HG03045 (cell line): ENCODE results near the gene PLA1A.
A peak's percentile ranks its signal among the peaks of the same experiment; 100 is the strongest.
"Not testable (repeated sequence)": the region's sequence is repeated elsewhere in the genome, so short reads cannot be mapped to it uniquely, and the experiment has no call there.

Source experiments
- ATAC-seq: cut with Tn5 transposase; IDR thresholded peaks from one replicate; pipeline ENCODE4 v1.9.1; 2021; ENCODE audit warnings: mild to moderate bottlenecking, moderate library complexity; ENCODE audit not compliant: unreplicated experiment

Gene PLA1A, protein sequence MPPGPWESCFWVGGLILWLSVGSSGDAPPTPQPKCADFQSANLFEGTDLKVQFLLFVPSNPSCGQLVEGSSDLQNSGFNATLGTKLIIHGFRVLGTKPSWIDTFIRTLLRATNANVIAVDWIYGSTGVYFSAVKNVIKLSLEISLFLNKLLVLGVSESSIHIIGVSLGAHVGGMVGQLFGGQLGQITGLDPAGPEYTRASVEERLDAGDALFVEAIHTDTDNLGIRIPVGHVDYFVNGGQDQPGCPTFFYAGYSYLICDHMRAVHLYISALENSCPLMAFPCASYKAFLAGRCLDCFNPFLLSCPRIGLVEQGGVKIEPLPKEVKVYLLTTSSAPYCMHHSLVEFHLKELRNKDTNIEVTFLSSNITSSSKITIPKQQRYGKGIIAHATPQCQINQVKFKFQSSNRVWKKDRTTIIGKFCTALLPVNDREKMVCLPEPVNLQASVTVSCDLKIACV

DNA sequence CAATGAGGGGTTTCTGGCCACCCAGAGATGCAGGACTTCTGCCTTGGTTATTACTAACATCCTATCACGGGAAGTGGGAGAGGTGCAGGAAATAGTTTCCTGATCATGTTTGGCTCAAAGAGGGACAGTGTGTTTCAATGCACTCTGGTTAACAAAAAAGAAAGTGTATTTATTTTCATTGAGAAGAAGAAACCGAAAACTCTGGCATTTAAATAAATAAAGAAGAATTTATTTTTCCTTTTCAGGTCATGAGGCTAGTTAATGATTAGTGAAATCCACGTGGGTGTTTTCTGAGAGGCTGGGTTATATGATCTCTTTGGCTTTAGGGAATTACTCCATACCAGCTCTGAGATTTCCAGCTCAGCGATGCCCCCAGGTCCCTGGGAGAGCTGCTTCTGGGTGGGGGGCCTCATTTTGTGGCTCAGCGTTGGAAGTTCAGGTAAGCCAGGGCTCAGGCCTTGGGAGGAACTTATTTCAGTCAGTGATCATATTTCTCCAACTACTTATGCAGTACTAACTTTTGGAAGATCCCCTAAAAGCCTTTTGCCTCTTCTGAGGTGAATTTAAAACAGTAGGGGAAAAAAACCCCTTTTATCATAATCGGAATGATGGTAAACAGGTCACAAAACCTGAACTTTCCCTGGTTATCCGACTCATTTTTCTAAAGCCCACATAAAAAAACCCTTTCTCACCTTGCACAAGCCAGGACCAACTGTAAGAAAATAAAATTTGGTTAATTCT, at the start of gene PLA1A:
Gene PLA1A, plus strand, starts transcription at position 338 of the 741 bp plus-strand sequence. Its CDS starts 29 bp downstream, at position 367.
- ATAC-seq, result no peak

DNA sequence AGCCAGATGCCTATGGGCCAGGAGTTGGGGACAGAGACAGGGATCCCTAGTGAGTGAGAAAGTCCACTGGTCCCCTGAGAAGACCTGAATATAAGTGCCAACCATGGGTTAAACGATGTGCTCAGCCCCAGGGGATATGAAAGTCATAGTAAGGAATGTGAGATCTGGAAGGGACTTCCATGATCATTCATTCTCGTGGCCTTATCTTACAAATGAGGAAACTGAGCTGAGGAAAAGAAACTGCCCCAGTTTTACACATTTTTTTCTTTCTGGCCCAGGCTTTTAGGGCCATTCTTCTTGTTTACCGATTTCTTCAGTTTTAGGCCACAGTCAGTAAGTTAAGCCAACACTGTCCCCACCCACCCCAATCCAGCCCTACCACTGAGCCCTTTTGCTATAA, 49.3 kb upstream of the PLA1A start:
- no peak for ATAC-seq

DNA sequence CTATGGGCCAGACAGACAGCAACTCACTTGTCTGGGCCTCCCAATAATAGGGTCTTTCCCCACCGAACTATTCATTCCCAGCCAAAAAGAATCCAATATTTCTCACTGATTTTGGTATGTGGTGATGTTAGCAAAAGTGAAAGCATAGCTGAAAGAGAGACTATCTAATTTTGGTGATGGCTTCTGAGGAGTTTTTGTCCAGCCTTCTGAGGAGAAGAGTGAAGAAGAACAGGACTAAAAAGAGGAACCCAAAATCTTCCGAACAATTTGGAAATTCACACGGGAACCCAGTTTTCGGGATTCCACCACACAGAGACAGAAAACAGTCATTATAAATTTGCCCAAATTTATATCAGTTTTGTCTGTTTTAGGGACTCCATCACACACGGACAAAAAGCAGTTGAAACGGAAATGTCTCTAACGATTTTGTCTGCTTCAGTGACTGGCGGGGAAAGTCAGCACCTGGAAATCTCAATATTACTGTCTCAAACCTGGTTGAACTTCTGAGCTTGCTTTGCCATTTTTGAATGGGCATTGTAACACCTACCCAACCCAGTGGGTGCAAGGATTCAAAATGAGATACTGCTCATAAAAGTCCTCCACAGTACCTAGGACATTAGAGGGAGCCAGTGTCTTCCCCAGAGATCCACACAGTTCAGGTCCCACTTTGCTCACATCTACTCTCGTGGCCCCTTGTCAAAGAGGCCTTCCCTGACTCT, 47.3 kb upstream of the PLA1A start:
- ATAC-seq, result peak; percentile 32

DNA sequence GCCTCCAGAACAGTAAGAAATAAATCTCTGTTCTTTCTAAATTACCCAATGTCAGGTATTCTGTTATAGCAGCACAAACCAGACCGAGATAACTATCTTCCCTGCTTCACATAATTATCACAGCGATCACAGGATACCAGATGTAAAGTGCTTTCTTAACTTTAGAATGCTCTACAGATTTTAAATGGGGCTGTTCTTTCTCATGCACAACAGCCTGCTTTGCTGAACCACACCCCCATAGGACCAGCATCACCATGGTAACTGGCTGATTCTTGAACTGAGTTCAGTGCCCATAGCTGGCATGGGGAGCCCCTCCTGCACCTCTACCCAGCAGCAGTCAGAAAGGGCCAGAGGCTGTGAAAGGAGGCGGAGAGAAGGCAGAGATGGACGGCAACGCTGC, 46.1 kb upstream of the PLA1A start:
- no peak for ATAC-seq

DNA sequence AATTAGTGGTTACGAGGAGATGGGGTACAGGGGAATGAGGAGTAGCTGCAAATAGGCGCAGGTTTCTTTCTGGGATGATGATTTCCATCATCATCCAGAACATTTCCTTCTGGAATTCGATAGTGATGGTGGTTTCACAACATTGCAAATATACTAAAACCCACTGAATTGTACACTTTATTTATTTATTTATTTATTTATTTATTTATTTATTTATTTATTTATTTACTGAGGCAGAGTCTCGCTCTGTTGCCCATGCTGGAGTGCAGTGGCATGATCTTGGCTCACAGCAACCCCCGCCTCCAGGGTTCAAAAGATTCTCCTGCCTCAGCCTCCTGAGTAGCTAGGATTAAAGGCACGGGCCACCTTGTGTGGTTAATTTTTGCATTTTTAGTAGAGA, 44.8 kb upstream of the PLA1A start:
- ATAC-seq, result not testable (repeated sequence)

DNA sequence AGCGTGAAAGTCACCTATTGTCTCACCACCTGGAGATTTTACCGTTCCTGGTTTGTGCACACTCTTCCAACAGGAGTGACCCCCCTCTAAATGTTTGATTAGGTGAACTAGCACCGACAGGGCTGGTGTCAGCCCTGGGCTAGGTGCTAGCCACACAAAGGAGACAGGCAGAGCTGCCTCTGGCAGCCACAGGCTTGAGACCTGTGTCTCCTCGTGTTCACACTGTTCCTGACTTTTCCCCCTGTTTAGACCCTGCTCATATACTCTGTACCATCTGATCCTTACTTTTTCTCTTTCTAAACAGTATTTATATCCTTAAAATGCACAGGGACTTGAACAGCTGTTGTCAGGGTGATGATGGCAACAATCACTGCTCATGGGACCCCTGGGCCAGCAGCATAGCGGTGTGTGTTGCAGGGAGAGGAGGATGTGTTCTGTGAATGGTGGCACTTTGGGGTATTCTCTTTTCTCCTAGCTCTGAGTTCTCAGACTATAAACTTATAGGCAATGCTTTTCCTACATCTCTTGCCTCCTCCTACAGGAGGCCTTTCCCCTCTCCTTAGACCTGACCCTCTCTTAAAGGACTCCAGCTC, 43.8 kb upstream of the PLA1A start:
- ATAC-seq, result no peak

DNA sequence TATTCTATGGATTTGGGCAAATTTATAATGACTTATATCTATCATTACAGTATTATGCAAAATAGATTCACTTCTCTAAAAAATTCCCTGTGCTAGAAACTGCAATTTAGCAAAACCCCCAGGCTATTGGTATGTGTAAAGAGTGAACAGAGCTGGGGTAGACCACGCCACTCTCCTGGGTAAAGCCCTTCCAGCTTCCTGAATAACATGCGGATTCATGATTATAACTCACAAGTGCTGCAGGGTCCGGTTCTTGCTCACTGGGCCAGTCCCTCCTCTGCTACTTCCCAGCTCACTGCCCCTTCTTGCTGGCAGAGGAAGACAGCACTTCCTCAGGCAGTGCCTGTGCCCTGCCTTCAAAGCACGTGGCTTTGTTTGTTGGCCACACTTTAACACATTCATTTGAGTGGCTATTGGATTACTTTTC, 42.4 kb upstream of the PLA1A start:
- no peak for ATAC-seq

DNA sequence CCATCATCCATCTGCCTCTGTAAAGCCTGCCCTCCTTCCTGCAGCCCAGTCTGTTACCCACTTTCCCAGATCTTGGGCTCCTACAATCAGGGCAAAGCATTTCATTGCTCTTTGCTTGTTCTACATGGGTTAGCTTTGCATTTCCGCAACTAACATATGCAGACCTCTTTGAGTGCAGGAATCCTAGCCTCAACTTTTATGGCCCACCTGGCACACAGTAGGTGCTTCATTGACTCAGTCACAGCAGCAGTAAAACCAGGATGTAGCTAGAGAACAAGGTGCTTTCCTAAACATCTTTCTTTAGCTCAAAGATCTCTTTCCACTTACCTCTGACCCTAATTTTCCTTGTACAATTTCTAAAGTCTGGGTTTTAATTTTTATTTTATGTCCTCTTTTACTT, 41.8 kb upstream of the PLA1A start:
- no peak for ATAC-seq

DNA sequence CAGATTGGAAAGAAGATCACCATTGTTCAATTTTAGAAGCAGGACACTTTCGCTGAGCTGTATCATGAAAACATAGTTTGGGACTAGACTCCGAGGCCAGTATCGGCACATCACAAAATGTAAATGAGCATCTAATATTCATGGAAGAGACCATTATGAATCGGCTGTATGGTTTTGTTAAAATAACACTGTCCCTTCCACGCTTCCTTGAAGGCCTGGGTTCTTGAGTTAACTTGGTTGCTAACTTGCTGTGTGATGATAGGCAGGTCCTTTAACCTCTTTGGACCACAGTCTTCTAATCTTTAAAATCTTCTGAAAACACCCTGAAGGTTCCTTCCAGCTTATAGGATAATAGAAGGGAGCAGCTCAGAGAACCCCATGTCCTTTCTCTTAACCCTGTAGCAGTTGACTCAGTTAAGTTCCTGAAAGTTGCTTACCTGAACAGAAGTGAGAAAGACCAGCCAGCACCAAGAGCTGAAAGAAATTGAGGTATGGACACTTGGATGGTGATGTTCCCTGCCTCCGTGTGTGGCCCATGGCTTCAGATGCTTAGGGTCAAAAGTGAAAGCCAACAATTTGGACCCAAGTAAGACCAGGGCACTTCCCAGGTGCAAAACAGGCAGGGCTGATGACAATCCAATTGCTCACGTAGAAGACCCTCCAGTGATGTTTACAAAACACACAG, 40.4 kb upstream of the PLA1A start:
- ATAC-seq, result no peak

DNA sequence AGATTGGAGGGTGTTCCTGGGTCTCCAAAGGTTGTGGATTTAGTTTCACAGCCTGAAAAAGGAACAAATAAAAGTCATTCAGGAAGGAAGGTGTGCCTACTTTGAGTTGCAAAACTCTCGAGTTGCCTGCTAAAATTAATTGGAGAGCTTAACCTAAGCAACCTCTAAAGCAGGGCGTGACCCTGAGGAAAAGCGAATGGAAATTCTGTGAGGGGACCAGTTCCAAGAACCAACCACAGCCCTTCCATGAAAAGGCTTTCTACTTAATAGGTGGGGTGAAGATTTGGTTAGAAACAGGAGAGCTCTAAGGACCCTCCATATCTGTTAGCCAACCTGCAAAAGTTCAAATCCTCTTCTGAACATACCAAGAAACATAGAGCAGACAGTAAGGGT, 39.8 kb upstream of the PLA1A start:
- no peak for ATAC-seq

DNA sequence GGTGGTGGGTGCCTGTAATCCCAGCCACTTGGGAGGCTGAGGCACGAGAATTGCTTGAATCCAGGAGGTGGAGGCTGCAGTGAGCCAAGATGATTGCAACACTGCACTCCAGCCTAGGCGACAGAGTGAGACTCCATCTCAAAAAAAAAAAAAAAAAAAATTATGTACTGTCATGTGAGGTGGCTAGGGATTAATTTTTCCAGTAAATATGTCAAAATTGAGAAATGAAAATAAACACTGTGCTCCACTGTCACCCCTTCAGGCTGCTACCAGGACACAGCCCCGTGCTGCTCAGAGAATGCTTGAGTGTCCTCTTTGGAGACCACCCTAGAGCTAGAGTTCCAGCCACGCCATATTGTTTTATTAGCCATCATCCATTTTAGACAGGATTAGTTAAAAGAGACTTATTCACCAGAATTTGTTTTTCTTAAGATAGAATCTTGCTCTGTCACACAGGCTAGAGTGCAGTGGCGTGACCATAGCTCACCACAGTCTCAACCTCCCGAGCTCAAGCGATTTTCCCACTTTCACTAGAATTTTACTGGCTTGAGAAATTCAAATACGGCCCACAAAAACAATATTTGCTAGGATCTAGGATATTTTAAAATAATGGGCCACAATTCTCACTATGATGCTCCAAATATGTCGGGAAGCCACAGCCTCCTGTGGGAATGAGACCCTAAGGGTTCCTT, 38.9 kb upstream of the PLA1A start:
- no peak for ATAC-seq

DNA sequence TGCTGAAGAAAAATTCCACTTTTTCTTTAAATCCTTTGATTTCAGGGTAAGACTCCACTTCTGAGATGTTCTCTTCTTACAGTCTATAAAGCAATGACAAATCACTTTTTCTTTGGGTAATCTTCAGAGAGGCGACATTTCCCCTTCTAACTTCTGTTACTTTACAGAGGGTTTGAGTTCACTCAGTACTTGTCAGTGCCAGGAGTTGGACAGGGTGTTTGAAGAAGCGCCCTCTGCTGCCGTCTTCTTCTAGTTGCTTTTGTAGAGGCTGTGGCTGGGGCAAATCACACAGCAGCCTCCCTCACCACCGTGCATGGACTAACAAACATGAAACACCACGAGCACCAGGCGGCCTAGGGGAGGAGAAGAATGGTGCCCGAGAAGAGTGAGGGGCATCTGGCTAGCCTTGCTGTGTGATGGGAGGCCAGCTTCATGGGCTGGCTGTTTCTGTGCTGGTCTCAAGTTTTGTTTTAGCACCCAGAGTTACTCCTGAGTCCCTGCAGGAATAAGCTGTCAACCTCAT, 38.2 kb upstream of the PLA1A start, which contains the start of gene CD80:
Gene CD80, minus strand, starts transcription at position 174 of the 523 bp plus-strand sequence. CDS start 1,886 bp downstream, outside the sequence.
- peak; percentile 60 for ATAC-seq

DNA sequence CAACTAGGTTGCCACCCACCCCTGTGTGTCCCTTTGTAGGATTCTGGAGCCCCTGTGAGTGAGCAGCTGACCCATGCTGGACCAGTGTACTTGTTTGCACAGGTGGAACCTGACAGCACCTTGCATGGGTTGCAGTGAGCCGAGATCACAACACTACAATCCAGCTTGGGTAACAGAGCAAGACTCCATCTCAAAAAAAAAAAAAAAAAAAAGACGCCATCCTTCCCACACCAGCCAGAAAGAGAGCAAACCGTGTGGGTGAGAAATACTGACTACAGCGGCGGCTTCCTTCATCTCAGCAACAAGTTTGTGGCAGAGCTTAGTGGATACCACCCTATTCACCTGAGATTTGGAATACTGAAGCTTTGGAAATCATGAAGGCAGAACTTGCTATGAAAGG, 37.5 kb upstream of the PLA1A start:
- ATAC-seq, result no peak

DNA sequence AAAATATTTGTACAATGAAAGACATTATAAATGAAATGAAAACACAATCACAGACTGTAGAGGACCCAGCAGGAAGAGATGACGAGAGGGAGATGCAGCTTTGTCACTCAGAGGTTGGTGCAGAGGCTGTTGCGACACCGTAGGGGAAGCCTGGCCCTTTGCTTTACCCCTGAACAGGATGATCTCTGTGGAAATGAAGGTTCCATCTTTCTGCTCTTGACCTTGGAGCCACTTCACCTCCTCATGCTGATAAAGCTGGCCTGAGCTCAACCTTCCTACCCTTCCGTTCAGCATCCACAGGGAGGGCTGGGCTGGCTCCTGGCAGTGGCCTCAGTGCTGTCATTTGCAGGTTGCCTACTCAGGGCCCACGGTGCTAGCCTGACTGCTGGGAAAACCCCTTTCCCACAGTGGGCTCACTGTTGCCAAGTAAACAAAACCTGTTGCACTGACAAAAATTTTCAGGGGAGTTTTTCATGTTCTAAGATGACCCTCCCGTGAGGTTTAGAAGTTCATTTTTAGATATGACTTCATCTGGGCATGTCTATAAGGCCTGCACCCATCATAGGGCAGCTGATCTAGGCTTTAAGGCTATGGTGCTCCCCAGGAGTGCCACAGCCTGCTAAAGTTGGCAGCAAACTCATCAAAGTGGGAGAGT, 35.3 kb upstream of the PLA1A start:
- ATAC-seq, result peak; percentile 77

DNA sequence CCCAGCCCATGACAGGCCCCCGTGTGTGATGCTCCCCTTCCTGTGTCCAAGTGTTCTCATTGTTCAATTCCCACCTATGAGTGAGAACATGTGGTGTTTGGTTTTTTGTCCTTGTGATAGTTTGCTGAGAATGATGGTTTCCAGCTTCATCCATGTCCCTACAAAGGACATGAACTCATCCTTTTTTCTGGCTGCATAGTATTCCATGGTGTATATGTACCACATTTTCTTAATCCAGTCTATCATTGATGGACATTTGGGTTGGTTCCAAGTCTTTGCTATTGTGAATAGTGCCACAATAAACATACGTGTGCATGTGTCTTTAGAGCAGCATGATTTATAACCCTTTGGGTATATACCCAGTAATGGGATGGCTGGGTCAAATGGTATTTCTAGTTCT, 34.4 kb upstream of the PLA1A start:
- not testable (repeated sequence) for ATAC-seq

DNA sequence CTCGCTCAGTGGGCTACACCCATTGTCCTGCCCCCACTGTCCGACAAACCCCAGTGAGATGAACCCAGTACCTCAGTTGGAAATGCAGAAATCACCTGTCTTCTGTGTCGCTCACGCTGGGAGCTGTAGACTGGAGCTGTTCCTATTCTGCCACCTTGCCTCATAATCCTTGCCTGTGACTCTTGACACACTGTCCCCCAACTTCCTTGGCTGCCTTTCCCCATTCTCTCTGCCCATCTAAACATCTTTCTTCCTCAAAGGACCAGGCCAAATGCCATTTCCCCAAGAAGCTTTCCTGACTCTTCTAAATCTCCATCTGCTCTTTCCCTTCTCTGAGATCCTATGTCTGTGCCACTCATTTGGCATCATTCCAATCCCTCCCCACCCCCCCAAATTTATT, 28.5 kb upstream of the PLA1A start:
- no peak for ATAC-seq

DNA sequence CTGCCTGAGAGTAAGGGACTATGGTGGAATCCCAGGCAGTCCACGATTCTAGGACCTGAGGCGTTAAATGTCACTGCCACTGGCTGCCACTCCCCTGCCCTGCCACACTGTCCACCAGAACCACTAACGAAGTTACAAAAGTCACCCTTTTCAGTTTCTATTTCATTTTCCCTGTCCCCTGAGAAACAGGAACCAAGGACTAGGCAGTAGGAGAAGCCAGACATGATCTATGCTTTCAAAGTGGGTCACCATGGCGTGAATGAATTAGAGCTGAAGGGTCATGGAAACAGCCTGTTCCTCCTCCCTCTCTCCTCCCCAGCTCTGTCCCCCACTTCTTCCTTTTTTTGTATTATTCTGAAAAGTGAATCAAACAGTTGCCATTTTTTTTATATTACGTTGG, 27.5 kb upstream of the PLA1A start:
- no peak for ATAC-seq

DNA sequence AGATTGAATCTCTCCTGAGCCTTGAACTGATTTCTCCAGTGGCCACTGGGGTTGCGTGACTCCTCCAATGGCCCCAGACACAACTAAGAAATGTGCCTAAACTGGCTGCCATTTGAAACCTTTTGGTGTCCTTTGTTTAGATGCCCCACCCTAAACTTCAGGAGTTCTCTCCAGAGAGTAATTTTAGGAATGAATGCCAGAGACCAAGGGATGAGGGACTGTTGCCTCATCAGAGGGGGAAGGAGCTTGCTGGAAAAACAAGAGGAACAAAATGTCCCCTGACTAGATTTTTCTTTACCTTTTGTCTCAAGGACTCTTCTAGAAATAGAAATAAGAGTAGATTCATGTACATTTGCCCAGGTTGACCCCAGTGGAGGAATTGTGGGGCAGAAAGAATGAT, 26.5 kb upstream of the PLA1A start:
- no peak for ATAC-seq

DNA sequence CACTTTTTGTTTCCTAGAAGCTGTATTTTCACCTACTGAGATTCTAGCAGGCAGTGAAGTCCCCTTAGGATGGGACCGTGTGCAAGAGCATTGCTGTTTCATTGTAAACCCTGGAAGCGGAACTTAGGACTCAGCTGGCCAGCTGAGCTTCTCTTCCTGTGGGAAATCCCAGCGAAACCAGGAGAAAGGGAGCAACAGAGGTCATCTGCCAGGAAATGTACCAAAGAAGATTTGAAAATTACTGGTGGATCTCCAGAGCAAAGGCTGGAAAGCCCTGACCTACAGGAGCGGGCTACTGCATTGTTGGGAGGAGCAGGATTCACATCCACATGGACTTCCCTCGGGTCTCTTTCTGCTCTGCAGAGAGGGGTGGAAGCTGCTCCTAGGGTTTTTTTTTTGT, 26.0 kb upstream of the PLA1A start:
- no peak for ATAC-seq
